Measurements from ENCODE around the gene RAPGEF3. TPM values are rescaled to one million over a fixed set of nuclear protein-coding genes. Genes with fewer than 3 reads are reported as not detected.

Gene RAPGEF3
- polyA plus RNA-seq, 2 donors = 23.2 to 75.2 TPM

GRCh38 chr12:47762850-47763465, 4.3 kb upstream of the RAPGEF3 start:
- no peaks in the 10 kb centered on the region for H3K36me3 ChIP-seq (ENCODE audit: control insufficient read depth in 2 of 2, insufficient read depth in 2 of 2, low read length in 1 of 2)

GRCh38 chr12:47758584-47758833, 171 bp downstream of the RAPGEF3 start:
- peak overlapping the region; percentile 54 to 65 for H3K4me3 ChIP-seq (ENCODE audit: low read depth in 1 of 2, low read length in 2 of 2)
- H3K27me3 ChIP-seq (ENCODE audit: control insufficient read depth in 1 of 2, insufficient read depth in 2 of 2, low read length in 2 of 2) = no peaks in the 10 kb centered on the region
- H3K4me1 ChIP-seq (ENCODE audit: control insufficient read depth in 2 of 2, insufficient read depth in 2 of 2, low read length in 1 of 2) = peaks cover 9 to 31% of the 10 kb centered on the region in 2 donors
- H3K27ac ChIP-seq (ENCODE audit: low read depth in 2 of 2, low read length in 1 of 2) = peak overlapping the region; percentile 78 to 96
- H3K36me3 ChIP-seq (ENCODE audit: control insufficient read depth in 2 of 2, insufficient read depth in 2 of 2, low read length in 1 of 2) = no peaks in the 10 kb centered on the region
- 2% methylated on average over 7 to 10 of the region's 10 CpGs for WGBS, 2 donors
- no peaks in the 10 kb centered on the region for H3K9me3 ChIP-seq (ENCODE audit: control insufficient read depth in 2 of 2, insufficient read depth in 1 of 2, low read depth in 1 of 2, low read length in 1 of 2)

More at GRCh38 chr12:47762850-47763465, 4.3 kb upstream of the RAPGEF3 start:
- Histone ChIP-seq H3K27ac (ENCODE audit: low read depth in 2 of 2, low read length in 1 of 2) (peak overlapping the region in 1 of 2 donors; percentile 36), H3K27me3 (ENCODE audit: control insufficient read depth in 1 of 2, insufficient read depth in 2 of 2, low read length in 2 of 2) (no peaks in the 10 kb centered on the region), H3K9me3 (ENCODE audit: control insufficient read depth in 2 of 2, insufficient read depth in 1 of 2, low read depth in 1 of 2, low read length in 1 of 2) (no peaks in the 10 kb centered on the region), H3K4me3 (ENCODE audit: low read depth in 1 of 2, low read length in 2 of 2) (no peak overlapping the region), H3K4me1 (ENCODE audit: control insufficient read depth in 2 of 2, insufficient read depth in 2 of 2, low read length in 1 of 2) (peaks cover 2 to 15% of the 10 kb centered on the region in 2 donors)
- WGBS, 2 donors = 68 to 78% methylated on average over 3 of the region's 3 CpGs

- no peaks in the 10 kb centered on the region for H3K36me3 ChIP-seq (ENCODE audit: control insufficient read depth in 2 of 2, insufficient read depth in 2 of 2, low read length in 1 of 2)
- no peaks in the 10 kb centered on the region for H3K27me3 ChIP-seq (ENCODE audit: control insufficient read depth in 1 of 2, insufficient read depth in 2 of 2, low read length in 2 of 2)
- peaks cover 9 to 27% of the 10 kb centered on the region in 2 donors for H3K4me1 ChIP-seq (ENCODE audit: control insufficient read depth in 2 of 2, insufficient read depth in 2 of 2, low read length in 1 of 2)
- peak overlapping the region; percentile 78 to 96 for H3K27ac ChIP-seq (ENCODE audit: low read depth in 2 of 2, low read length in 1 of 2)
- WGBS, 2 donors = 43 to 53% methylated on average over 20 of the region's 20 CpGs
- H3K4me3 ChIP-seq (ENCODE audit: low read depth in 1 of 2, low read length in 2 of 2) = peak overlapping the region; percentile 54 to 65
- no peaks in the 10 kb centered on the region for H3K9me3 ChIP-seq (ENCODE audit: control insufficient read depth in 2 of 2, insufficient read depth in 1 of 2, low read depth in 1 of 2, low read length in 1 of 2)
Observed at GRCh38 chr12:47757840-47758583, 668 bp downstream of the RAPGEF3 start.

GRCh38 chr12:47757364-47757839, 1.3 kb downstream of the RAPGEF3 start:
- WGBS, 2 donors = 51 to 60% methylated on average over 7 of the region's 7 CpGs
- no peaks in the 10 kb centered on the region for H3K9me3 ChIP-seq (ENCODE audit: control insufficient read depth in 2 of 2, insufficient read depth in 1 of 2, low read depth in 1 of 2, low read length in 1 of 2)
- H3K27ac ChIP-seq (ENCODE audit: low read depth in 2 of 2, low read length in 1 of 2) = peak overlapping the region in 1 of 2 donors; percentile 96
- H3K4me3 ChIP-seq (ENCODE audit: low read depth in 1 of 2, low read length in 2 of 2) = peak overlapping the region; percentile 54 to 65
- no peaks in the 10 kb centered on the region for H3K27me3 ChIP-seq (ENCODE audit: control insufficient read depth in 1 of 2, insufficient read depth in 2 of 2, low read length in 2 of 2)
- H3K4me1 ChIP-seq (ENCODE audit: control insufficient read depth in 2 of 2, insufficient read depth in 2 of 2, low read length in 1 of 2) = peaks cover 9 to 27% of the 10 kb centered on the region in 2 donors
- H3K36me3 ChIP-seq (ENCODE audit: control insufficient read depth in 2 of 2, insufficient read depth in 2 of 2, low read length in 1 of 2) = no peaks in the 10 kb centered on the region

GRCh38 chr12:47755655-47756562, 2.8 kb downstream of the RAPGEF3 start:
- Histone ChIP-seq H3K36me3 (ENCODE audit: control insufficient read depth in 2 of 2, insufficient read depth in 2 of 2, low read length in 1 of 2) (no peaks in the 10 kb centered on the region), H3K27me3 (ENCODE audit: control insufficient read depth in 1 of 2, insufficient read depth in 2 of 2, low read length in 2 of 2) (no peaks in the 10 kb centered on the region), H3K4me3 (ENCODE audit: low read depth in 1 of 2, low read length in 2 of 2) (peak overlapping the region in 1 of 2 donors; percentile 4), H3K9me3 (ENCODE audit: control insufficient read depth in 2 of 2, insufficient read depth in 1 of 2, low read depth in 1 of 2, low read length in 1 of 2) (no peaks in the 10 kb centered on the region), H3K4me1 (ENCODE audit: control insufficient read depth in 2 of 2, insufficient read depth in 2 of 2, low read length in 1 of 2) (peaks cover 9 to 39% of the 10 kb centered on the region in 2 donors), H3K27ac (ENCODE audit: low read depth in 2 of 2, low read length in 1 of 2) (peak overlapping the region; percentile 90 to 92)
- 55 to 58% methylated on average over 12 of the region's 12 CpGs for WGBS, 2 donors

- H3K27me3 ChIP-seq (ENCODE audit: control insufficient read depth in 1 of 2, insufficient read depth in 2 of 2, low read length in 2 of 2) = no peaks in the 10 kb centered on the region
- peaks cover 9 to 39% of the 10 kb centered on the region in 2 donors for H3K4me1 ChIP-seq (ENCODE audit: control insufficient read depth in 2 of 2, insufficient read depth in 2 of 2, low read length in 1 of 2)
- peak overlapping the region; percentile 83 to 92 for H3K27ac ChIP-seq (ENCODE audit: low read depth in 2 of 2, low read length in 1 of 2)
- no peak overlapping the region for H3K4me3 ChIP-seq (ENCODE audit: low read depth in 1 of 2, low read length in 2 of 2)
- peaks cover 0 to 8% of the 10 kb centered on the region in 2 donors for H3K36me3 ChIP-seq (ENCODE audit: control insufficient read depth in 2 of 2, insufficient read depth in 2 of 2, low read length in 1 of 2)
- no peaks in the 10 kb centered on the region for H3K9me3 ChIP-seq (ENCODE audit: control insufficient read depth in 2 of 2, insufficient read depth in 1 of 2, low read depth in 1 of 2, low read length in 1 of 2)
- 39 to 51% methylated on average over 3 of the region's 3 CpGs for WGBS, 2 donors
Observed at GRCh38 chr12:47754881-47755280, 3.8 kb downstream of the RAPGEF3 start.

- 77 to 80% methylated on average over 4 of the region's 4 CpGs for WGBS, 2 donors
- Histone ChIP-seq H3K9me3 (ENCODE audit: control insufficient read depth in 2 of 2, insufficient read depth in 1 of 2, low read depth in 1 of 2, low read length in 1 of 2) (no peaks in the 10 kb centered on the region), H3K36me3 (ENCODE audit: control insufficient read depth in 2 of 2, insufficient read depth in 2 of 2, low read length in 1 of 2) (peaks cover 0 to 13% of the 10 kb centered on the region in 2 donors), H3K4me3 (ENCODE audit: low read depth in 1 of 2, low read length in 2 of 2) (no peak overlapping the region), H3K4me1 (ENCODE audit: control insufficient read depth in 2 of 2, insufficient read depth in 2 of 2, low read length in 1 of 2) (peaks cover 9 to 37% of the 10 kb centered on the region in 2 donors), H3K27ac (ENCODE audit: low read depth in 2 of 2, low read length in 1 of 2) (peak overlapping the region; percentile 92 to 97), H3K27me3 (ENCODE audit: control insufficient read depth in 1 of 2, insufficient read depth in 2 of 2, low read length in 2 of 2) (no peaks in the 10 kb centered on the region)
Observed at GRCh38 chr12:47754126-47754525, 4.6 kb downstream of the RAPGEF3 start.

GRCh38 chr12:47753021-47754001, 5.4 kb downstream of the RAPGEF3 start:
- Histone ChIP-seq H3K9me3 (ENCODE audit: control insufficient read depth in 2 of 2, insufficient read depth in 1 of 2, low read depth in 1 of 2, low read length in 1 of 2) (no peaks in the 10 kb centered on the region), H3K4me1 (ENCODE audit: control insufficient read depth in 2 of 2, insufficient read depth in 2 of 2, low read length in 1 of 2) (peaks cover 9 to 34% of the 10 kb centered on the region in 2 donors), H3K27me3 (ENCODE audit: control insufficient read depth in 1 of 2, insufficient read depth in 2 of 2, low read length in 2 of 2) (no peaks in the 10 kb centered on the region), H3K36me3 (ENCODE audit: control insufficient read depth in 2 of 2, insufficient read depth in 2 of 2, low read length in 1 of 2) (peaks cover 0 to 14% of the 10 kb centered on the region in 2 donors), H3K27ac (ENCODE audit: low read depth in 2 of 2, low read length in 1 of 2) (peak overlapping the region; percentile 92 to 97), H3K4me3 (ENCODE audit: low read depth in 1 of 2, low read length in 2 of 2) (no peak overlapping the region)
- 34 to 57% methylated on average over 10 to 11 of the region's 11 CpGs for WGBS, 2 donors
